H1 (cell line): ENCODE measurements around the gene PEPD. TPM values are rescaled to one million over a fixed set of nuclear protein-coding genes. Genes with fewer than 3 reads are reported as not detected.

ENCODE experiments used
- CTCF ChIA-PET: fragments of 300-600 bp; sonication (Branson Sonifier 250); formaldehyde crosslinking; loops from one replicate; lab custom pipeline; 2021; ENCODE audit not compliant: partially characterized antibody; lab: Charles Lee
- POLR2A ChIA-PET: fragments of 300-600 bp; sonication (Branson Sonifier 250); formaldehyde crosslinking; loops from one replicate; lab custom pipeline; 2021; ENCODE audit warnings: inconsistent platforms; ENCODE audit not compliant: partially characterized antibody; lab: Charles Lee
- DNase-seq, 2 experiments: peaks; one replicate each; pipeline versions ENCODE4 v3.0.0 to v3.0.0-alpha.2; 2010 to 2022; ENCODE audit warnings: low spot score in 2 of 2, low read depth in 1 of 2, mixed read lengths in 1 of 2
- FAIRE-seq: peaks from 2 replicates; lab custom pipeline; 2011; peaks lifted over from hg19 to GRCh38; lab: Jason Lieb, UNC
- H2AFZ ChIP-seq: 2 replicates; pipeline ENCODE4 v1.8.1; 2012; ENCODE audit warnings: low read length, inconsistent platforms
- H2AK5ac ChIP-seq: 2 replicates; pipeline ENCODE4 v1.6.1; 2013; ENCODE audit warnings: low read depth, low read length
- H2BK120ac ChIP-seq: replicated peaks from 2 replicates; pipeline ENCODE3; 2013; ENCODE audit warnings: low read depth, low read length, inconsistent platforms
- H2BK12ac ChIP-seq: 2 replicates; pipeline ENCODE4 v1.6.1; 2013; ENCODE audit warnings: low read depth, low read length
- H2BK15ac ChIP-seq: 2 replicates; pipeline ENCODE4 v1.6.1; 2013; ENCODE audit warnings: low read length
- H2BK20ac ChIP-seq: 2 replicates; pipeline ENCODE4 v1.6.1; 2013; ENCODE audit warnings: low read length
- H2BK5ac ChIP-seq: 2 replicates; pipeline ENCODE4 v1.6.1; 2013; ENCODE audit warnings: low read depth, low read length
- H3K14ac ChIP-seq: 2 replicates; pipeline ENCODE4 v1.6.1; 2013; ENCODE audit warnings: inconsistent platforms; ENCODE audit not compliant: insufficient read length
- H3K18ac ChIP-seq: 2 replicates; pipeline ENCODE4 v1.6.1; 2013; ENCODE audit warnings: low read length; ENCODE audit errors: extremely low read depth
- H3K23ac ChIP-seq: 2 replicates; pipeline ENCODE4 v1.6.1; 2013; ENCODE audit warnings: inconsistent platforms; ENCODE audit not compliant: insufficient read length
- H3K23me2 ChIP-seq: 2 replicates; pipeline ENCODE4 v1.6.1; 2013; ENCODE audit warnings: low read depth, low read length
- H3K27ac ChIP-seq: 2 replicates; pipeline ENCODE4 v1.6.1; 2011; ENCODE audit warnings: low read depth, low read length, inconsistent platforms
- H3K27me3 ChIP-seq, 4 experiments: replicated peaks in 1 of 4; 1 replicate in 1 of 4; 2 replicates in 3 of 4; pipeline versions ENCODE4 v1.6.1 to v1.8.1; 2011 to 2013; ENCODE audit warnings: low read length in 3 of 4, mild to moderate bottlenecking in 3 of 4, inconsistent platforms in 2 of 4, mixed read lengths in 2 of 4, moderate library complexity in 1 of 4; ENCODE audit not compliant: control insufficient read depth in 3 of 4, insufficient read depth in 3 of 4; ENCODE audit errors: extremely low read depth in 1 of 4
- H3K36me3 ChIP-seq, 4 experiments: 2 replicates each; pipeline versions ENCODE4 v1.6.1 to v1.8.1; 2011 to 2013; ENCODE audit warnings: mild to moderate bottlenecking in 4 of 4, low read length in 3 of 4, moderate library complexity in 2 of 4, control low read depth in 1 of 4, inconsistent platforms in 1 of 4; ENCODE audit not compliant: insufficient read depth in 4 of 4, control insufficient read depth in 2 of 4
- H3K4ac ChIP-seq: replicated peaks from 2 replicates; pipeline ENCODE3; 2013; ENCODE audit warnings: low read length, low read depth, mixed read lengths, inconsistent platforms; ENCODE audit not compliant: insufficient read length
- H3K4me1 ChIP-seq, 4 experiments: replicated peaks in 1 of 4; 1 replicate in 1 of 4; 2 replicates in 3 of 4; pipeline versions ENCODE4 v1.6.1 to v1.8.1; 2011 to 2013; ENCODE audit warnings: low read length in 3 of 4, inconsistent platforms in 2 of 4, mixed read lengths in 1 of 4; ENCODE audit not compliant: insufficient read depth in 4 of 4, control insufficient read depth in 3 of 4
- H3K4me2 ChIP-seq, 2 experiments: 2 replicates each; pipeline versions ENCODE4 v1.6.1 to v1.8.1; 2011 to 2013; ENCODE audit warnings: low read depth in 2 of 2, low read length in 2 of 2, control low read depth in 1 of 2, inconsistent platforms in 1 of 2, mild to moderate bottlenecking in 1 of 2; ENCODE audit not compliant: insufficient read depth in 1 of 2
- H3K4me3 ChIP-seq, 4 experiments: fragments of 200-600, 300-600 bp in 1 of 4; sonication (generic), shearing (Covaris generic), sonication (Bioruptor Twin) in 1 of 4; 2 replicates each; pipeline versions ENCODE4 v1.5.1 to v1.8.1; 2011 to 2016; ENCODE audit warnings: low read length in 4 of 4, low read depth in 3 of 4, control low read depth in 2 of 4, inconsistent platforms in 2 of 4, mild to moderate bottlenecking in 2 of 4, mixed read lengths in 1 of 4, moderate library complexity in 1 of 4; ENCODE audit not compliant: insufficient read depth in 2 of 4; ENCODE audit errors: extremely low read depth in 1 of 4
- H3K56ac ChIP-seq: replicated peaks from 2 replicates; pipeline ENCODE3; 2013; ENCODE audit warnings: low read depth, mild to moderate bottlenecking, mixed read lengths, low read length, inconsistent platforms; ENCODE audit not compliant: insufficient read length
- H3K79me1 ChIP-seq: 2 replicates; pipeline ENCODE4 v1.6.1; 2013; ENCODE audit warnings: low read depth, low read length, control low read depth
- H3K79me2 ChIP-seq, 2 experiments: 2 replicates each; pipeline versions ENCODE4 v1.6.1 to v1.8.1; 2012 to 2013; ENCODE audit warnings: low read length in 2 of 2, mild to moderate bottlenecking in 2 of 2, inconsistent platforms in 1 of 2; ENCODE audit not compliant: insufficient read depth in 2 of 2, control insufficient read depth in 1 of 2
- H3K9ac ChIP-seq, 4 experiments: replicated peaks in 1 of 4; 1 replicate in 1 of 4; 2 replicates in 3 of 4; pipeline versions ENCODE4 v1.6.1 to v1.8.1; 2011 to 2013; ENCODE audit warnings: low read depth in 3 of 4, low read length in 3 of 4, control low read depth in 2 of 4, mild to moderate bottlenecking in 2 of 4, moderate library complexity in 2 of 4, inconsistent platforms in 1 of 4; ENCODE audit errors: extremely low read depth in 1 of 4
- H3K9me3 ChIP-seq, 2 experiments: 2 replicates each; pipeline versions ENCODE4 v1.6.1 to v1.8.1; 2012 to 2013; ENCODE audit warnings: mild to moderate bottlenecking in 2 of 2, moderate library complexity in 2 of 2, control low read depth in 1 of 2, inconsistent platforms in 1 of 2, low read depth in 1 of 2, low read length in 1 of 2, mixed read lengths in 1 of 2; ENCODE audit not compliant: insufficient read depth in 2 of 2
- H4K20me1 ChIP-seq, 2 experiments: replicated peaks in 1 of 2; 2 replicates each; pipeline versions ENCODE3 to v1.8.1; 2011 to 2013; ENCODE audit warnings: inconsistent platforms in 2 of 2, low read length in 2 of 2, mild to moderate bottlenecking in 1 of 2; ENCODE audit not compliant: insufficient read depth in 2 of 2, control insufficient read depth in 1 of 2
- H4K5ac ChIP-seq: 2 replicates; pipeline ENCODE4 v1.6.1; 2013; ENCODE audit warnings: low read length, low read depth, mixed read lengths, inconsistent platforms; ENCODE audit not compliant: insufficient read length
- H4K8ac ChIP-seq: 2 replicates; pipeline ENCODE4 v1.8.0; 2013; ENCODE audit warnings: mild to moderate bottlenecking, moderate library complexity, low read length, inconsistent platforms; ENCODE audit not compliant: insufficient read depth; ENCODE audit errors: extremely low read depth
- H4K91ac ChIP-seq: replicated peaks from 2 replicates; pipeline ENCODE3; 2013; ENCODE audit warnings: low read length, mixed read lengths, inconsistent platforms; ENCODE audit not compliant: insufficient read length
- ATF3 ChIP-seq: IDR thresholded peaks from 2 replicates; pipeline ENCODE4 v1.6.1; 2011; ENCODE audit warnings: low read depth, mild to moderate bottlenecking, low read length; ENCODE audit not compliant: insufficient read depth
- BACH1 ChIP-seq: IDR thresholded peaks from 2 replicates; pipeline ENCODE4 v1.6.1; 2012; ENCODE audit warnings: low read length, improper control_type of control experiment
- CHD2 ChIP-seq: IDR thresholded peaks from 2 replicates; pipeline ENCODE4 v1.6.1; 2012; ENCODE audit warnings: low read length, improper control_type of control experiment
- CTBP2 ChIP-seq: IDR thresholded peaks from 2 replicates; pipeline ENCODE4 v1.7.0; 2011; ENCODE audit warnings: borderline replicate concordance, mild to moderate bottlenecking, moderate library complexity, mixed read lengths, low read length; ENCODE audit not compliant: insufficient read depth, insufficient read length
- EGR1 ChIP-seq: IDR thresholded peaks from 2 replicates; pipeline ENCODE4 v1.6.1; 2011; ENCODE audit warnings: low read depth, low read length, borderline replicate concordance
- KDM1A ChIP-seq: fragments of 200-600, 300-600 bp; sonication (generic); IDR thresholded peaks from 2 replicates; pipeline ENCODE4 v1.7.1; 2016; ENCODE audit warnings: mild to moderate bottlenecking, low read length, borderline replicate concordance
- RNF2 ChIP-seq: fragments of 200-900, 300-1000 bp; sonication (generic); IDR thresholded peaks from 2 replicates; pipeline ENCODE4 v1.7.1; 2016; ENCODE audit warnings: borderline replicate concordance, low read depth, mild to moderate bottlenecking, antibody characterized with exemption, low read length; ENCODE audit not compliant: poor library complexity, severe bottlenecking; ENCODE audit errors: missing control alignments
- RXRA ChIP-seq: IDR thresholded peaks from 2 replicates; pipeline ENCODE4 v1.6.1; 2011; ENCODE audit warnings: low read depth, mild to moderate bottlenecking, low read length, moderate library complexity; ENCODE audit not compliant: insufficient read depth
- TBP ChIP-seq: IDR thresholded peaks from 2 replicates; pipeline ENCODE4 v1.6.1; 2011; ENCODE audit warnings: low read depth, low read length, improper control_type of control experiment
- TEAD4 ChIP-seq: IDR thresholded peaks from 2 replicates; pipeline ENCODE4 v1.6.1; 2012; ENCODE audit warnings: low read depth, low read length, inconsistent platforms, mixed read lengths
- YY1 ChIP-seq: IDR thresholded peaks from 2 replicates; pipeline ENCODE4 v1.6.1; 2011; ENCODE audit warnings: low read depth, mild to moderate bottlenecking, low read length
- WGBS, 2 experiments: shearing (Covaris generic) in 1 of 2; methylation state at CpG; one replicate each; pipeline versions ENCODE4 v1.1.6 to v1.1.7; 2013 to 2015; ENCODE audit warnings: low lambda C conversion rate in 2 of 2, mixed read lengths in 2 of 2, inconsistent platforms in 1 of 2, low coverage in 1 of 2, missing lambda C conversion rate in 1 of 2; ENCODE audit not compliant: insufficient replicate concordance in 2 of 2, insufficient coverage in 1 of 2, insufficient read length in 1 of 2; ENCODE audit errors: extremely low coverage in 1 of 2, missing lambda C conversion rate in 1 of 2; 5-methylcytosine and 5-hydroxymethylcytosine counted together
- polyA plus RNA-seq, 7 experiments: library from polyadenylated mRNA; depleted of rRNA in 3 of 7; stranded (reverse) in 5 of 7; unstranded in 2 of 7; fragments of >200 nt in 5 of 7; fragments of 200-250 nt in 2 of 7; gene quantifications; 1 replicate in 5 of 7; 2 replicates in 1 of 7; 4 replicates in 1 of 7; pipeline versions ENCODE4 v1.2.1 to v1.2.3, GENCODE V29; 2011 to 2013; ENCODE audit warnings: missing spikeins in 2 of 7, mixed read lengths in 2 of 7
- total RNA-seq: library from RNA; stranded (reverse); fragmentation: NEBNext Ultra II Directional; extraction: Animal tissue kit (Norgen Biotek cat#: 25700); gene quantifications from 2 replicates; pipeline ENCODE4 v1.2.1, GENCODE V29; 2021

PEPD gene
- total and polyA plus RNA-seq, 2 of the 8 experiments (the other 6 are each of a cell fraction or from before 2014, with no cell fraction given) = 84.1 to 178 TPM

- H3K18ac ChIP-seq = 0 out of 2 replicates have a peak overlapping the region, but pooled peaks have one; percentile 11
- H3K27ac ChIP-seq = no peak overlapping the region
- H3K56ac ChIP-seq = no peak overlapping the region
- H2BK5ac ChIP-seq = peak overlapping the region; percentile 44; the same call in 1 of the 2 replicates
- H2AFZ ChIP-seq = no peak overlapping the region
- H3K23me2 ChIP-seq = no peaks in the 10 kb centered on the region
- H4K20me1 ChIP-seq = no peaks in the 10 kb centered on the region
- TF ChIP-seq RNF2 (no peak), TEAD4 (no peak), CTBP2 (no peak), TBP (no peak), KDM1A (no peak), EGR1 (no peak), ATF3 (no peak), BACH1 (no peak), CHD2 (no peak), YY1 (no peak), RXRA (no peak)
- no peak overlapping the region for H3K9ac ChIP-seq
- no peak overlapping the region for H4K8ac ChIP-seq
- no peaks in the 10 kb centered on the region for H3K36me3 ChIP-seq
- no peak overlapping the region for H3K23ac ChIP-seq
- FAIRE-seq (no peak), DNase-seq (peak in 1 of 2 experiments; percentile 49)
- POLR2A ChIA-PET = interaction anchor here (1.2 to 3.6 kb wide), 4 partner anchors 11 to 90 kb away, joined by 4 to 26 read pairs (median 6); partner anchors contain the start of gene PEPD
- peak overlapping the region; percentile 14 to 33; a peak in 2 of 4 replicates for H3K4me2 ChIP-seq
- H3K9me3 ChIP-seq = no peaks in the 10 kb centered on the region
- no peak overlapping the region for H3K14ac ChIP-seq
- H3K27me3 ChIP-seq = no peaks in the 10 kb centered on the region
- H3K4me3 ChIP-seq = peak overlapping the region in 1 of 4 experiments; percentile 34; a peak in 2 of 8 replicates
- H2AK5ac ChIP-seq = no peak overlapping the region
- H2BK15ac ChIP-seq = no peak overlapping the region; the same call in 1 of the 2 replicates
- CTCF ChIA-PET = interaction anchor here (0.6 to 4.4 kb wide), 4 partner anchors 11 to 235 kb away, joined by 3 to 32 read pairs (median 3); no protein-coding TSS in a partner anchor
- WGBS, 2 experiments = 46% methylated on average over 4 of the region's 6 CpGs; no CpG with 5 or more reads in 1 of the 2 experiments
- H2BK120ac ChIP-seq = no peak overlapping the region
- H3K79me2 ChIP-seq = no peaks in the 10 kb centered on the region
- no peak overlapping the region for H3K4ac ChIP-seq
- peaks cover 0 to 24% (median 9%) of the 10 kb centered on the region in 4 experiments; a peak in 5 of 7 replicates for H3K4me1 ChIP-seq
- H4K91ac ChIP-seq = peak overlapping the region; percentile 18
- no peak overlapping the region for H4K5ac ChIP-seq
- H2BK12ac ChIP-seq = no peak overlapping the region
- no peak overlapping the region for H2BK20ac ChIP-seq
- H3K79me1 ChIP-seq = no peaks in the 10 kb centered on the region
Observed at GRCh38 chr19:33532859-33533460, 11.4 kb upstream of the PEPD start.
